HUES48 (cell line): ENCODE results near the gene MGP.

Experiments
- H3K27ac ChIP-seq: one replicate; pipeline ENCODE4 v1.7.0; 2013; ENCODE audit warnings: low read depth, low read length, inconsistent platforms
- H3K27me3 ChIP-seq: 2 replicates; pipeline ENCODE4 v1.6.1; 2013; ENCODE audit warnings: mild to moderate bottlenecking, low read length; ENCODE audit not compliant: control insufficient read depth, insufficient read depth
- H3K36me3 ChIP-seq: 2 replicates; pipeline ENCODE4 v1.6.1; 2013; ENCODE audit warnings: low read length; ENCODE audit not compliant: control insufficient read depth, insufficient read depth
- H3K4me1 ChIP-seq: 2 replicates; pipeline ENCODE4 v1.6.1; 2013; ENCODE audit warnings: mild to moderate bottlenecking, low read length; ENCODE audit not compliant: control insufficient read depth, insufficient read depth
- H3K4me3 ChIP-seq: 2 replicates; pipeline ENCODE4 v1.5.1; 2013; ENCODE audit warnings: mild to moderate bottlenecking, low read depth, low read length
- H3K9ac ChIP-seq: 2 replicates; pipeline ENCODE4 v1.6.1; 2013; ENCODE audit warnings: mild to moderate bottlenecking, low read depth, low read length, moderate library complexity
- H3K9me3 ChIP-seq: 2 replicates; pipeline ENCODE4 v1.6.1; 2013; ENCODE audit warnings: low read length; ENCODE audit not compliant: control insufficient read depth, insufficient read depth

The MGP gene

DNA sequence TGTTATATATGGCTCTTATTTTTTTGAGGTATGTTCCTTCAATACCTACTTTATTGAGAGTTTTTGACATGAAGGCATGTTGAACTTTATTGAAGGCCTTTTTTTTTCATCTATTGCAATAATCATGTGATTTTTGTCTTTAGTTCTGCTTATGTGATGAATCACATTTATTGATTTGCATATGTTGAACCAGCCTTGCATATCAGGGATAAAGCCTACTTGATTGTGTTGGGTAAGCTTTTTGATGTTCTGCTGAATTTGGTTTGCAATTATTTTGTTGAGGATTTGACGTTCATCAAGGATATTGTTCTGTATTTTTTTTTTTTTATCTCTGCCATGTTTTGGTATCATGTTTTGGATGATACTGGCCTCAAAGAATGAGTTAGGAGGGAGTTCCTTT is 27.1 kb downstream of the MGP start:
- H3K9me3 ChIP-seq: 0 out of 2 replicates have a peak, but pooled peaks cover 4% of the 10 kb centered on the region
- H3K27me3 ChIP-seq: no peaks in the 10 kb centered on the region
- no peak overlapping the region for H3K4me3 ChIP-seq
- H3K9ac ChIP-seq: no peak overlapping the region
- no peaks in the 10 kb centered on the region for H3K36me3 ChIP-seq
- H3K4me1 ChIP-seq: peaks cover 2% of the 10 kb centered on the region; the same call in 1 of the 2 replicates
- no peak overlapping the region for H3K27ac ChIP-seq

DNA sequence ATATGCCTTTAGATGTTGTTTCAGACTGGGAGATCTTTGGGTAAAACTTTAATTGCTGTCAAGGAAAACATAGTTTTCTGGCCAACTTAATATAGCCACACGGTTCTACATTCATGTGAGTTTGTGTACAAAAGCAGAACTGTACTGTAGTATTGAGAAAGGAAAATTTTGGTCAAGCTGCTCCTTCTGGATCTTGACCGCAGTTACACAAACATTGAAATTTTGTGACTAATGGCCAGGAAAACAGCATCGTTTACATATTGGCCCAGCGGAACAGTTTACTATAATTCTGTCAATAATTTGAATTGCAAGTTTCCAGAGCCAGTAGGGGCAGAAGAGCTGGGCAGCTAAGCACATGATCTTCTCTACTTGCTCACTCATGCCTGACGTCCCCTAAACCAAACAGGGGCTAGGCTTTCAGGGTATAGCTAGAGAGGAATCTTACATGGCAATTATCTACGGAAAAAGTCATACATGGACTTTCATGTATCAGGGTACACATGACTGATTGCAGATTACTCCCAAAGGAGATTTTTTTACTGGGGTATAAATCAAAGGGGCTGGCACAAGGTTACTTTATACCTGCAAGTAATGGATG is 31.0 kb downstream of the MGP start:
- no peak overlapping the region for H3K9ac ChIP-seq
- H3K4me3 ChIP-seq: no peak overlapping the region
- H3K9me3 ChIP-seq: no peaks in the 10 kb centered on the region

DNA sequence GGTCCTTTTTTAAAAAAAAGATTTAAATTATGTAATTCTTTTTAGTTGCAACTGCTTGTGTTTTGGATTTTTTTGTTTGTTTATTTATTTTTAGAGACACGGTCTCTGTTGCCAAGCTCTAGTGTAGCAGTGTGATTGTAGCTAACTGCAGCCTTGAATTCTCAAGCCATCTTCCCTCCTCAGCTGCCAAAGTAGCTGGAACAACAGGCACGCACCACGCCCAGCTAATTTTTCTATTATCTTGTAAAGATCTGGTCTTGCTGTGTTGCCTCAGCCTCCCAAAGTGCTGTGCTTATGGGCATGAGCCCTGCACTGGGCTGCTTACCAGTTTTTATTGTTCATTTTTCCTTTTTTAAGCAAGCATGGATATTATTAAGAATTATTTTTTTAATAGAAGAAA is 31.7 kb downstream of the MGP start:
- Histone ChIP-seq H3K27ac (no peak overlapping the region), H3K4me3 (no peak overlapping the region), H3K27me3 (no peaks in the 10 kb centered on the region), H3K9me3 (no peaks in the 10 kb centered on the region), H3K4me1 (peaks cover 11% of the 10 kb centered on the region), H3K9ac (no peak overlapping the region), H3K36me3 (no peaks in the 10 kb centered on the region)

More for the DNA sequence above, 31.0 kb downstream of the MGP start:
- no peaks in the 10 kb centered on the region for H3K36me3 ChIP-seq
- H3K4me1 ChIP-seq: peaks cover 11% of the 10 kb centered on the region
- no peaks in the 10 kb centered on the region for H3K27me3 ChIP-seq
- no peak overlapping the region for H3K27ac ChIP-seq

DNA sequence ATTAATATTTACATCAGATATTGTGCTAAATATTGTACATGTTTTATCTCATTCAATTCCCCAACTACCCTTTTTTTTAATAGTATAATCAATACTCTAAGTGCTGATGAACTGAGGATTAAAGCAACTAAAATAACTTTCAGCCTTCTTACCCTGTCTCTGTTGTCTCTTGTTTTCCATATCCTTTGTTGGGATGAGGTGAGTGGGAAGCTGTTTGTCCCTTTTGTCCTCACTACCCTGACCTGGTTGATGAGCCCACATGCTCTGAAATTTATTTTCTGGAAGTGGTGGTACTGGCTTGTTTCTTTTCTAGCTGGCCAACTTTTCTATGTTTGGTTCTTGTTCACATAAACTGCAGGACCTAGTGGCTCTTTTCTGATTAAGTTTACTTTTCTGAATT is 32.8 kb downstream of the MGP start:
- Histone ChIP-seq H3K9me3 (no peaks in the 10 kb centered on the region), H3K27me3 (no peaks in the 10 kb centered on the region), H3K4me1 (peaks cover 11% of the 10 kb centered on the region), H3K4me3 (no peak overlapping the region), H3K27ac (no peak overlapping the region), H3K36me3 (no peaks in the 10 kb centered on the region), H3K9ac (no peak overlapping the region)

DNA sequence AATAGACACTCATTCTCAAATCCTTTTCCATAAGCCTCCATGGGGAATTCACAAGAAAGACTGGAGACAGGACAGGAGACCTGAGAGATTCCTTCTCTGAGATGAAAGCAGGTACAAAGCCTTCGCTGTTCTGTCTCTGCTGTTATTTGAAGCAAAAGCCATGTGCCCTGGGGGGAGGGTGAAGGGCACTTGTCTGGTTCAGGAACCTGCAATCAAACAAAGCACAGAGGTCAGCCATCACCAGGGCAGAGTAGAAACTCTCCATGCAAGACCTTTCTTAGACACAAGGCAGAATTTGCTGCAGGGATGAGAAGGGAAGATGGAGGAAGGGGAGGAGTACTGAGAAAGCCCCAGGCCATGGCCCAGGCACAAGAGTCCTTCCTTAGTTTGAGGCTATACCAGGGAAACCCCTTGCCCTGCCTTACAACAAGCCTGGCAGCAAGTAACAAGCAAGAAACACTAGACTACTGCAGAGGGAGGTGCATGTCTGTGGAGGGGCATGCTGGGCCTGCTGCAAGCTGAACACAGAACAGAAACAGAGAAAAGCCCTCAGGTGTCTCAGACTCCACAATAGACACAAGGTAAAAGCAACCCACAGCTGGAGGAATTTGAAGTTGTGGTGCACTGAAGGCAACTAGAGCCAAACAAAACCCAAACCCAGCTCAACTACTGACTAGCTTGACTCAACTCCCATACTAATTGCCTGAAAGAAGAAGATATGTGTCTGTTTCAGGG is 34.6 kb downstream of the MGP start:
- Histone ChIP-seq H3K4me1 (peaks cover 11% of the 10 kb centered on the region), H3K27me3 (no peaks in the 10 kb centered on the region), H3K9ac (no peak overlapping the region), H3K36me3 (no peaks in the 10 kb centered on the region), H3K27ac (no peak overlapping the region), H3K4me3 (no peak overlapping the region), H3K9me3 (no peaks in the 10 kb centered on the region)

DNA sequence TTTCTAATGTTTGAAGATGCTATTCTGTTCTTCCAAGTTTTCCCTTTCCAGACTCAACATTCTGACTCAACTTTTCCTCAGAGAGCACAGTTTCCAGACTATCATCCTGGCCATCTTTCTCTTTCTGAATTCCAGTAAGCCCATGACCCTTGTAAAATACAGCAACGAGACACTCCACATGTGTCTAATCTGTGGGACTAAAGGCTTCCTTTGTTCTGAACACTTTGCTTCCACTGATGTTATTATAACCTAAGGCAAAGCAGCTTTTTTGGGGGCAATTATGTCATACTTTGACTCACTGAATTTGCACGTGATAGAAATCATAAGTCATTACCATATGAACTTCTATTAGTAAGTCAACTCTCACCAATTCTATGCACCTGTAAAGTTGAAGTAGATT is 36.0 kb downstream of the MGP start:
- Histone ChIP-seq H3K4me3 (no peak overlapping the region), H3K4me1 (peaks cover 11% of the 10 kb centered on the region), H3K9me3 (no peaks in the 10 kb centered on the region), H3K27me3 (no peaks in the 10 kb centered on the region), H3K27ac (no peak overlapping the region), H3K36me3 (no peaks in the 10 kb centered on the region), H3K9ac (no peak overlapping the region)

DNA sequence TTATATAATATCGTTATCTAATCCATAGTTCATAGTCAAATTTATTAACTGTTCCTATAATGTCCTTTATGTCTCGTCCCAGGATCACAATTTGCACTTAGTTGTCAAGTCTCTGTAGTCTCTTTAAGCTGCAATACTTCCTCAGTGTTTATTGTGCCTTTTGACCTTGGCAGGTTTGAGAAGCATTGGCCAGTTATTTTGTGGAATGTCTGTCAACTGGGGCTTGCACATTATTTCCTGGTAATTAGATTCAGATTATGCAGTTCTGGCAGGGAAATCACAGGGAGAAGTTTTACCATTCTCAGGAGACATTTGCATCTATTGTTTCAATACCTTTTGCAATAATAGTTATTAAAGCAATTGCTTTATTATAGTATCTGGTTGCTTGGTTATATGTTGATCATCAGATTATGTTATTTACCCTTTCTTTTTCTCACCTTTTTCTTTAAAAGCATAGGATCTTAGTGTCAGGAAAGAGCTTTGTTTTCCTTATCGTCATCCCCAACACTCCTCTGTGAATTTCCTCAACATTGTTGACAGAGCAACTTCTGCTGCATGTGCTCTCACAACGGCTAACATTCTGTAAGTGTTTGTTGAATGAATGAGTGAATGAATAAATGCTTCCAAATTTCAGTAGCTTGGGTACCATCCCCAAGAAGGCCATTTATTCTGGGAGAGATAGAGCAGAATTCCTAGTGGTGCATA is 38.6 kb downstream of the MGP start:
- H3K4me3 ChIP-seq: no peak overlapping the region
- H3K27me3 ChIP-seq: no peaks in the 10 kb centered on the region

DNA sequence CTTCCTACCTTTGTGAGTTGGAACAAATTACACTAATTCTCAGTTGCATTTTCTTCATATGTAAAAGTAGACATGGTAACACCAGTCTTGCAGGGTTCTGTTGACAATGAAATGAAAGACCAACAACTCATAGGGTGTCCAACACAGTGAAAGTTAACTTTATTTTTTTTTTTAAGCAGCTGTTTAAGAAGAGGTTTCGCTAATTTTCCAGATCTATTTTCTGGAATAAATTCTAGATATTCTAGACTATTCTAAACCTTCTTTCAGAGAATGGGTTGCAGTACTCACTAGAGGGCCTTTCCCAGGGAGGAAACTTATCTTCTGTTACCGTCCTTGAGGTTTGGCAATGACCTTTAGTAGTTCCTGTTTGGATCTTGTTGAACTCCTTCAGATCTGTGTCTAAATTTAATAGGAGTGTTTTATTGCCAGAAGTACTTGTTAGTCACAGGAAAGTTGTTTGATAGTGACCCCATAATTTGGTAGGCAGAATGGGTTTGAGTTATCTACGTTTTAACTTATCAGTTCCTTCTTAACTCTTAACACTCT is 39.5 kb downstream of the MGP start:
- no peaks in the 10 kb centered on the region for H3K36me3 ChIP-seq
- H3K27ac ChIP-seq: no peak overlapping the region
- H3K4me1 ChIP-seq: no peaks in the 10 kb centered on the region; the same call in 1 of the 2 replicates
- no peaks in the 10 kb centered on the region for H3K9me3 ChIP-seq
- H3K9ac ChIP-seq: no peak overlapping the region
- no peak overlapping the region for H3K4me3 ChIP-seq
- no peaks in the 10 kb centered on the region for H3K27me3 ChIP-seq

More for the DNA sequence above, 38.6 kb downstream of the MGP start:
- no peak overlapping the region for H3K27ac ChIP-seq
- H3K9ac ChIP-seq: no peak overlapping the region
- no peaks in the 10 kb centered on the region for H3K36me3 ChIP-seq
- no peaks in the 10 kb centered on the region for H3K4me1 ChIP-seq
- no peaks in the 10 kb centered on the region for H3K9me3 ChIP-seq

DNA sequence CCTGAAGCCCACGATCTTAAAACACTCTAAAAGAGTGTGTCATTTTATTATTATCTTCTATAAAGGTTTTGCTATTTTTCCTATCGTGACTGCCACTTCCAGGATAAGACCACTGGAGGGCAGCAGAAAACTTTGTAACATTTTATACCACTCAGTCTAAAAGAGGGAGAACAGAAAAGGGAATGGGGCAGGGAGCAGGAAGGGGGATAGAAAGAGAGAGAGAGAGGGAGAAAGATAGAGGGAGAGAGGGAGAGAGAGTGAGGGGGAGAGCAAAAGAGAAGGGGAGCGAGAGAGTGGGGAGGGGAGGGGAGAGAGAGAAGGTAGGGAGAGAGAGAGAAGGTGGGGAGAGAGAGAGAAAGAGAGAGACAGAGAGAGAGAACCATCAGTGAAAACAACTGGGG is 40.3 kb downstream of the MGP start:
- no peak overlapping the region for H3K4me3 ChIP-seq
- H3K27ac ChIP-seq: no peak overlapping the region

DNA sequence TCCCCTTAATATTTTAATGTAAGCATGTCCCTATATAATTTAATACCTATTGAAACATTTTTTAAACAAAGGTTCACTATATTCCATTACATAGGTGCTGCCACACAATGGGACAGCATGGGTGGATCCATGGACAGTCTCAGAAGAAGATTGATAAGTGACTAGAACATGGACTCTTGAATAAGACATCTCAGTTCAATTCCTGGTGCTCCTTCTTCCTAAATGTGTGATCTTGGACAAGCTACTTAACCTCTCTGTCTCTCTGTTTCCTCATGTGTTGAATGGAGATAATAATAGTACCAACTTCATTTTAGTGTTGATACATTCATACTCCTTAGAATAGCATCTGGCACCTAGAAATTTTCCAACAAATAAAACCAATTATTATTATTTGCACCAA is 41.3 kb downstream of the MGP start:
- no peaks in the 10 kb centered on the region; the same call in 1 of the 2 replicates for H3K4me1 ChIP-seq
- H3K36me3 ChIP-seq: no peaks in the 10 kb centered on the region
- H3K9me3 ChIP-seq: 0 out of 2 replicates have a peak, but pooled peaks cover under 1% of the 10 kb centered on the region
- H3K9ac ChIP-seq: no peak overlapping the region
- no peak overlapping the region for H3K27ac ChIP-seq
- H3K27me3 ChIP-seq: no peaks in the 10 kb centered on the region
- no peak overlapping the region for H3K4me3 ChIP-seq

More for the DNA sequence above, 40.3 kb downstream of the MGP start:
- H3K36me3 ChIP-seq: no peaks in the 10 kb centered on the region
- H3K9me3 ChIP-seq: no peaks in the 10 kb centered on the region
- H3K4me1 ChIP-seq: no peaks in the 10 kb centered on the region; the same call in 1 of the 2 replicates
- no peaks in the 10 kb centered on the region for H3K27me3 ChIP-seq
- H3K9ac ChIP-seq: no peak overlapping the region
